ENCODE measurements around the gene SLC39A12.

- TF ChIP-seq CREB5 (CRISPR knock-in tag; IDR thresholded peaks at IDR 0.05; ENCODE audit: low read depth), result no peak
- TF ChIP-seq ZNF70 (CRISPR knock-in tag; IDR thresholded peaks at IDR 0.05), result no peak
- TF ChIP-seq ZFP3 (CRISPR knock-in tag; IDR thresholded peaks at IDR 0.05), result no peak
- TF ChIP-seq ZFP30 (CRISPR knock-in tag; IDR thresholded peaks at IDR 0.05), result no peak
- TF ChIP-seq BACH2 (CRISPR knock-in tag; IDR thresholded peaks at IDR 0.05; ENCODE audit: borderline replicate concordance), result no peak
- TF ChIP-seq TSHZ2 (CRISPR knock-in tag; IDR thresholded peaks at IDR 0.05), result no peak
These were observed 135.6 kb downstream of the SLC39A12 start for GRCh38 chr10:18087355-18087754.
